Body of pancreas (tissue), 4 donors: Measurements from ENCODE around the gene OR2H1. TPM values are rescaled to one million over a fixed set of nuclear protein-coding genes. Genes with fewer than 3 reads are reported as not detected.

Experiments used
- ATAC-seq: fragments of 150-250 bp; one replicate; pipeline ENCODE4 v1.9.1; 2016
- DNase-seq, 4 donors: peaks; one replicate each; pipeline ENCODE4 v3.0.0-alpha.2; 2019
- H3K27ac ChIP-seq, 4 donors: fragments of 200-600 bp; sonication (generic); 1 replicate in 3 of 4; 2 replicates in 1 of 4; pipeline versions ENCODE4 v1.5.1 to v1.6.1; 2016 to 2019; ENCODE audit warnings: mild to moderate bottlenecking in 1 of 4, mixed read lengths in 1 of 4, moderate library complexity in 1 of 4
- H3K27me3 ChIP-seq, 2 donors: fragments of 200-600 bp; sonication (generic); one replicate each; pipeline ENCODE4 v1.6.0; 2016; ENCODE audit warnings: mild to moderate bottlenecking in 1 of 2
- H3K36me3 ChIP-seq, 2 donors: fragments of 200-600 bp; sonication (generic); replicated peaks in 1 of 2; 2 replicates each; pipeline ENCODE4 v1.5.1; 2016; ENCODE audit warnings: low read depth in 2 of 2; ENCODE audit not compliant: insufficient read depth in 1 of 2
- H3K4me1 ChIP-seq: fragments of 200-600 bp; sonication (generic); one replicate; pipeline ENCODE4 v1.6.0; 2016
- H3K4me3 ChIP-seq, 2 donors: fragments of 200-600 bp; sonication (generic); 1 replicate in 1 of 2; 2 replicates in 1 of 2; pipeline ENCODE4 v1.5.1; 2016 to 2019
- H3K9me3 ChIP-seq, 3 donors: fragments of 200-600 bp; sonication (generic); 1 replicate in 2 of 3; 2 replicates in 1 of 3; pipeline ENCODE4 v1.5.1; 2016
- CTCF ChIP-seq, 7 experiments: fragments of 450-650 bp in 4 of 7; fragments of 200-600 bp in 3 of 7; sonication (generic) in 3 of 7; IDR thresholded peaks; one replicate each; pipeline ENCODE4 v1.5.1; 2016 to 2019; ENCODE audit warnings: antibody characterized with exemption in 7 of 7
- POLR2A ChIP-seq, 3 donors: fragments of 450-650 bp; IDR thresholded peaks; one replicate each; pipeline ENCODE4 v1.6.1; 2016; ENCODE audit warnings: antibody characterized with exemption in 3 of 3, mild to moderate bottlenecking in 2 of 3
- WGBS, 2 donors: methylation state at CpG; one replicate each; pipeline ENCODE4 v1.1.5; 2017; 5-methylcytosine and 5-hydroxymethylcytosine counted together
- intact Hi-C: fragments of 100-400 bp; cut with DNase I; formaldehyde crosslinking; loops from one replicate; pipeline ENCODE4 v1.15.1; 2023
- total RNA-seq, 2 donors: library from RNA; depleted of rRNA; stranded (reverse); fragments of >200 nt; gene quantifications; one replicate each; pipeline ENCODE4 v1.1.0, GENCODE V29; 2016

Gene OR2H1
- not detected for total RNA-seq

DNA sequence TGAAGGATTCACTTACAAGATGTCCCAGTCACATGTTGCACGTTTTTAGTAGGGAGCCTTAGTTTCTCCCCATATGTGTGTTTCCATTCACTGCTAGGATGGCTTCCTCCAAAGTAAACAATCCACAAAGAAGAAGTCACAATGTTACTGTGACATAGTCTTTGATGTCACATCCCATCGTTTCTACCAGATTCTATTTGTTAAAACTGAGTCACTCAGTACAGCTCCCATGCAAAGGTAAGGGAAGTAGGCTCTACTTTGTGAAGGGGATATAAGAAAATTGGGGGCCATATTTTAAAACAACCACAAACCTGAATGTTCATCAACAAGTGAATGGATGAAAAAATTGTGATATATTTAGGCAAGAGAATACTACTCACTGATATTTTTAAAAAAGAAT, at the start of gene OR2H1, which contains the start of gene OR11A1:
TSS of gene OR2H1 (plus strand) at position 185 of the 400 bp plus-strand sequence. CDS start 4,615 bp downstream, outside the sequence.
TSS of gene OR11A1 (minus strand) at position 101 of the 400 bp plus-strand sequence. CDS start 29,430 bp downstream, outside the sequence.
- no peak for TF ChIP-seq CTCF (IDR thresholded peaks at IDR 0.05)
- ATAC-seq (no peak), DNase-seq (no peak)
- no peak within 1 kb of the TSS for H3K27ac ChIP-seq
- no peaks in the 10 kb centered on the region for H3K9me3 ChIP-seq
- H3K36me3 ChIP-seq, result no peaks in the 10 kb centered on the region
- H3K27me3 ChIP-seq, result no peaks in the 10 kb centered on the region
- H3K4me1 ChIP-seq, result peaks cover 7% of the 10 kb centered on the region
- no peak within 1 kb of the TSS for H3K4me3 ChIP-seq
- intact Hi-C loops, result no loop called here
- WGBS, 2 donors, result 35 to 51% methylated on average over 2 of the region's 2 CpGs

- peak in 1 of 4 donors; percentile 22 for DNase-seq
- Histone ChIP-seq H3K36me3 (no peaks in the 10 kb centered on the region), H3K9me3 (no peaks in the 10 kb centered on the region), H3K27me3 (no peaks in the 10 kb centered on the region), H3K4me1 (no peaks in the 10 kb centered on the region), H3K4me3 (no peak within 1 kb of the TSS), H3K27ac (peak within 1 kb of the TSS in 1 of 4 donors; percentile 5)
- ATAC-seq, result peak; percentile 87
- intact Hi-C loops, result no loop called here
- peak in 6 of 7 experiments; percentile 10 to 56 (median 46) for TF ChIP-seq CTCF (IDR thresholded peaks at IDR 0.05)
- no peak for TF ChIP-seq POLR2A (IDR thresholded peaks at IDR 0.05)
Measured at GRCh38 chr6:29414588-29414987, 42.4 kb upstream of the OR2H1 start, which contains the start of gene OR12D1. OR12D1 (plus strand) TSS chr6:29414928.

DNA sequence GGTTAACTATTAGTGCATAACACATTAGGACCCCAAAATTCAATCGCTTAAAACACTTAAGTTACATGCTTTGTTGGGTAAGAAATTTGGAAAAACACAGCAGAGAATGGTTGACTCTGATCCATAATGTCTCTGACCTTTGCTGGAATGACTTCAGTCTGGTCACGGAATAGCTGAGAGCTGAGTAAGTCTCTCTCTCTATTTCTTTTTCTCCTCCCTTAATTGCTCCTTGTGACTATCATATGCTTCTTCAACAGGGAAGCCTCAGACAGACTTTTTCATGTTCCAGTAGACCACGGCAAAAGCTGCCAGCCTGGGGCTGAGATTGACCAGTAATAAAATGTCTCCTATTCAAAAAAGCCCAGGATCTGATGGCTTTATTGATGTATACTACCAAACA, 37.4 kb upstream of the OR2H1 start:
- TF ChIP-seq CTCF (IDR thresholded peaks at IDR 0.05), result no peak
- TF ChIP-seq POLR2A (IDR thresholded peaks at IDR 0.05), result no peak
- Histone ChIP-seq H3K27ac (no peak overlapping the region), H3K4me1 (no peaks in the 10 kb centered on the region), H3K36me3 (no peaks in the 10 kb centered on the region), H3K27me3 (no peaks in the 10 kb centered on the region), H3K9me3 (no peaks in the 10 kb centered on the region), H3K4me3 (no peak overlapping the region)
- no peak for DNase-seq
- no peak for ATAC-seq
- 56 to 80% methylated on average over 3 of the region's 3 CpGs for WGBS, 2 donors
- intact Hi-C loops, result no loop called here

DNA sequence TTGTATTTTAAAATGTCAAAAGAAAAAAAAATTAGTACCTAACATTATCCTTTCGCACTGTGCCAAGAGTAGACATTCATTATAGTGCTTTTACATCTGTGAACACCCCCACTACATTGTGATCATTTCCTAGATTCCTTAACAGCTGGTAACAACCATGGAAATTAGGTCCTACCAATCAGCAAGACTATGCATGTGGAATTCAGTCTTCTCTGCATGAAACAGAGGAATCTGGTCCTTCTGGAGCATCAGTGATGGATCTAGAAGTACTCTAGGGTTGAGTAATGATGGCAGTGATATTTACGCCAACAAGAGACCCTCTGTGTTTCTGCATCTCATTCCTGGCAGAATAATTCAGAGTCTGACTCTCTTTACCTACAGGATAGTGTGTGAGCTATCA, 32.8 kb upstream of the OR2H1 start:
- TF ChIP-seq POLR2A (IDR thresholded peaks at IDR 0.05), result no peak
- no peak for TF ChIP-seq CTCF (IDR thresholded peaks at IDR 0.05)
- H3K4me3 ChIP-seq, result no peak overlapping the region
- H3K27me3 ChIP-seq, result no peaks in the 10 kb centered on the region
- intact Hi-C loops, result no loop called here
- no peaks in the 10 kb centered on the region for H3K9me3 ChIP-seq
- no peak overlapping the region for H3K27ac ChIP-seq
- 74 to 84% methylated on average over 2 of the region's 2 CpGs for WGBS, 2 donors
- no peak for DNase-seq
- H3K36me3 ChIP-seq, result no peaks in the 10 kb centered on the region
- ATAC-seq, result no peak
- no peaks in the 10 kb centered on the region for H3K4me1 ChIP-seq

GRCh38 chr6:29424575-29424974, 32.4 kb upstream of the OR2H1 start:
- 29 to 34% methylated on average over 2 of the region's 2 CpGs for WGBS, 2 donors
- DNase-seq (no peak), ATAC-seq (no peak)
- Histone ChIP-seq H3K4me3 (no peak overlapping the region), H3K27me3 (no peaks in the 10 kb centered on the region), H3K36me3 (no peaks in the 10 kb centered on the region), H3K4me1 (no peaks in the 10 kb centered on the region), H3K27ac (no peak overlapping the region), H3K9me3 (no peaks in the 10 kb centered on the region)
- intact Hi-C loops, result no loop called here
- TF ChIP-seq CTCF (IDR thresholded peaks at IDR 0.05), result no peak
- no peak for TF ChIP-seq POLR2A (IDR thresholded peaks at IDR 0.05)
